Stomach (tissue), 4 donors: Measurements from ENCODE around the gene REG3A.

ENCODE experiments used
- POLR2A ChIP-seq, 4 donors: fragments of 450-650 bp; IDR thresholded peaks; one replicate each; pipeline ENCODE4 v1.6.1; 2016; ENCODE audit warnings: antibody characterized with exemption in 4 of 4, control low read depth in 2 of 4, mild to moderate bottlenecking in 1 of 4, moderate library complexity in 1 of 4
- POLR2AphosphoS5 ChIP-seq, 3 donors: sonication (generic); formaldehyde crosslinking; IDR thresholded peaks; one replicate each; pipeline ENCODE4 v1.6.1; 2016; ENCODE audit warnings: antibody characterized with exemption in 3 of 3

DNA sequence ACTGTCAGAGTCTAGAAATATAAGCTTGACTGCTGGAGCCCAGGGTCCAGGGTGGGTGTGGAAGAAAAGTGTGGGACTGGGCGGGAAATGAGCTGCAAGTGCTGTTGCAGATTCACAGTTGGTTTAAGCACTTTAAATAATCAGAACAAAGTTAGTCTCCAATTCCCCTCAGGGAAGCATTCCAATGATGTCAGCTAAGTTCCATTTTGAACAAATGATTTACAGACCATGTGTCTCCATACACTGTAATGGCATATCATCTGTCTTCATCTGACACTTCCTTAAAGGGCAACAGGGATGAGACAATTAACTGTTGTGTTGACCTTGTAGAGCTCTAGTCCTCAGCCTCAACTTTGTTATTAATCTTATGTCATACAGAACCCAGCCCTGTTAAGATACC is 31.5 kb upstream of the REG3A start:
- TF ChIP-seq POLR2AphosphoS5 (IDR thresholded peaks at IDR 0.05) (no peak), POLR2A (IDR thresholded peaks at IDR 0.05) (no peak)
